Gastroesophageal sphincter (tissue), 3 donors: ENCODE measurements around the gene NUDT2.

Source experiments
- CTCF ChIP-seq, 4 experiments: fragments of 200-600 bp in 2 of 4; fragments of 450-650 bp in 2 of 4; sonication (generic) in 1 of 4; IDR thresholded peaks; one replicate each; pipeline ENCODE4 v1.5.1; 2017 to 2019; ENCODE audit warnings: antibody characterized with exemption in 4 of 4, mild to moderate bottlenecking in 2 of 4, moderate library complexity in 2 of 4
- POLR2A ChIP-seq, 2 donors: fragments of 450-650 bp; IDR thresholded peaks; one replicate each; pipeline ENCODE4 v1.6.1; 2017; ENCODE audit warnings: antibody characterized with exemption in 2 of 2, mild to moderate bottlenecking in 2 of 2, moderate library complexity in 1 of 2

- TF ChIP-seq POLR2A (IDR thresholded peaks at IDR 0.05) (no peak), CTCF (IDR thresholded peaks at IDR 0.05) (no peak)
Measured at GRCh38 chr9:34341659-34342295, 12.4 kb downstream of the NUDT2 start.
